Motor neuron (in vitro differentiated cells): ENCODE measurements around the gene POLR2L. TPM values are rescaled to one million over a fixed set of nuclear protein-coding genes. Genes with fewer than 3 reads are reported as not detected.
A peak's percentile ranks its signal among the peaks of the same experiment; 100 is the strongest.

Experiments used
- ATAC-seq, 8 experiments: fragments of 200-7000 bp; cut with Tn5 transposase; replicated peaks in 6 of 8; 2 replicates each; pipeline ENCODE4 v1.8.0; 2021; ENCODE audit warnings: mild to moderate bottlenecking in 8 of 8, moderate library complexity in 8 of 8
- H3K27ac ChIP-seq, 2 donors: fragments of 250-450 bp; sonication (Bioruptor Pico); 2 replicates each; pipeline ENCODE4 v1.9.0; 2021; ENCODE audit warnings: antibody characterized with exemption in 2 of 2, mild to moderate bottlenecking in 2 of 2, moderate library complexity in 1 of 2
- H3K4me1 ChIP-seq, 2 donors: fragments of 250-450 bp; sonication (Bioruptor Pico); replicated peaks in 1 of 2; 2 replicates each; pipeline ENCODE4 v1.6.1; 2021; ENCODE audit warnings: antibody characterized with exemption in 2 of 2, mild to moderate bottlenecking in 2 of 2, moderate library complexity in 1 of 2
- H3K4me3 ChIP-seq, 5 donors: fragments of 250-450 bp; sonication (Bioruptor Pico); 2 replicates each; pipeline ENCODE4 v1.9.0; 2021; ENCODE audit warnings: antibody characterized with exemption in 5 of 5, mild to moderate bottlenecking in 5 of 5, moderate library complexity in 4 of 5
- WGBS, 10 experiments: fragments of 450-650 bp; shearing (Covaris generic); methylation state at CpG; one replicate each; pipeline ENCODE4 v1.0.0; 2022; 5-methylcytosine and 5-hydroxymethylcytosine counted together
- in situ Hi-C, 9 experiments: fragments of 400-800 bp; cut with MboI; loops; one replicate each; pipeline ENCODE4 v1.15.0; 2021; ENCODE audit warnings: low sequenced_read_pairs in 9 of 9, low pct_unique_long_range_greater_than_20kb in 2 of 9; ENCODE audit not compliant: unreplicated experiment in 9 of 9
- total RNA-seq, 8 experiments: library from RNA; unstranded; fragments of 300-600 nt; gene quantifications; 2 replicates each; pipeline versions ENCODE4 v1.2.3 to v1.2.4, GENCODE V29; 2022

POLR2L gene
- total RNA-seq, 8 experiments from 2014 or later = 51.4 to 290 (median 137) TPM

DNA sequence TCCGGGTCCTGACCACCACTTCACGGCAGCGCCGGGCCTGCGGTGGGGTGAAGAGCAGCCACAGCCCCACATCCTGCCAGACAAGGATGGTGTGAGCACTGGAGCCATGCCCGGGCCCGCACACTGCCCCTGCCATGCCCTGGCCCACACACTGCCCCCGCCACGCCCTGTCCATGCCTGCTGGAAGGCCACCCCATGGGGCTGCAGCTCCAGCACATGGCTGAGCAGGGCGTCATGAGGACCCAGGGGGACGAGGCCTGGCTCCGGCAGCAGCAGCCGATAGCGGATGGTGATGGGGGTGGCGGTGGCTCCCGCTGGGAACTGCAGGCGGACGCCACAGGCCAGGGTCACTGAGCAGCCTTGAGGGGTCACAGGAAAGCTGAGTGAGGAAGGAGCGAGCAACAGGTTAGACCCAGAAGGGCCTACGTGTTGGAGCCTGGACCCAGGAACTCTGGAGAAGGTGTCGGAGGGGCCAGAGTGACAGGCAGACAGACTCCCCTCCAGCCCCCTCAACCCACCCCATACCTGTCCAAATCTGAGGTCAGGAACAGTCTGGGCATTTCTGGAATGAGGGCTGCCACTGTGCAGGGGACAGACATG is 40.2 kb downstream of the POLR2L start:
- in situ Hi-C loops = no loop called here
- H3K4me1 ChIP-seq = peaks cover 15 to 20% of the 10 kb centered on the region in 2 donors
- no peak overlapping the region for H3K4me3 ChIP-seq
- H3K27ac ChIP-seq = no peak overlapping the region
- 94 to 100% methylated on average over 1 to 6 of the region's 21 CpGs; no CpG with 5 or more reads in 8 of the 10 experiments for WGBS, 10 experiments
- no peak for ATAC-seq

GRCh38 chr11:801097-801780 is 41.1 kb downstream of the POLR2L start:
- 89 to 93% methylated on average over 3 to 5 of the region's 20 CpGs; no CpG with 5 or more reads in 8 of the 10 experiments for WGBS, 10 experiments
- H3K4me3 ChIP-seq = no peak overlapping the region
- H3K4me1 ChIP-seq = peaks cover 19 to 27% of the 10 kb centered on the region in 2 donors
- no peak overlapping the region for H3K27ac ChIP-seq
- ATAC-seq = no peak
- in situ Hi-C loops = no loop called here

DNA sequence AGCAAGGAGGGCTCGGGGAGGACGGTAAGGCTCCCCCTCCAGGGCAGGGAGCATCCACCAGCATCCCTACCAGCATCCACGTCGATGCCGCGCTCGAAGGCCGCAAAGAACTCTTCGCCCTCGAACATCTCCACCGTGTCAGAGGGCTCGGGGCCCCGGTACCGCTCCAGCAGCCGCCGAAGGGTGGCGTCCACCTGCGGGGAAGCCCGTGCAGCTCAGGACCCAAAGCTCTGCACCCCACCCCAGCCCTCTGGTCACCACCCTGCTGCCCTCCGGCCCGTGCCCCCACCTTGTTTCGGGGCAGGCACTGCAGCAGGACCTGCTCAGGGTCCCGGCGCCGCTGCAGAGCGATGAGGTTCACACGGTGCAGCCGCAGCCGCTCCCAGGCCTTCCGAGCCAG is 41.9 kb downstream of the POLR2L start:
- in situ Hi-C loops = no loop called here
- ATAC-seq = no peak
- WGBS, 10 experiments = no CpG with 5 or more reads among the region's 30 CpGs
- Histone ChIP-seq H3K4me1 (peaks cover 25 to 30% of the 10 kb centered on the region in 2 donors), H3K27ac (no peak overlapping the region), H3K4me3 (no peak overlapping the region)

DNA sequence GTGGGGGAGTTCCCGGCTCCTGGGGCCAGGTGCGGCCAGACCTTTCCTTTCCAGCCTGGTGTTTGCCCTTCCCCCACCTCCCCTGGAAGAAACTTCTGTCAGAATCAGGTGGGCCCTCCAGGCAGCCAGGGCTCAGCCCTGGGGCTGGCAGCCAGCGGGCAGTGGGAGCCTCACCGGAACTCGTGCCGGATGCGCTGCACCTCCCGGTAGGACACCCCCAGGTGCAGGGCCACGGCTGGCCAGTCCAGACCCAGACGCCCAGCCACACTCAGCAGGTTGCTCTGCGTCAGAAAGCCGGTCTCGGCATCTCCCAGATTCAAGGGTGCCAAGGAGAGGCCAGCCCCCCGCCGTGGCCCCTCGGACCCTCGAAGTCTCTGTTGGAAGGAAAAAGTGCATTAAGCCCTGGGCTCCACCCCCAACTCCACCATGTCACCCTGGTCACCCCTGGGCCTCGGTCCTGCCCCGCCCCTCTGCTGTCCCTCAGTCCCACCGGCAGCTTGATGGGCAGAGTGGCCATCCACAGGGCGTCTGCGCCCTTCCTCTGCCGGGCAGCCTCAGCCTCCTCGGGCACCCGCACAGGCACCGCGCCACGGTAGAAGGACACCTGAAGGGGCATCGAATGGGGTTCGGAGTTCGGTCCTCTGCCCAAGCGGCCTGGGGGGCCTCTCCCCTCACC is 42.5 kb downstream of the POLR2L start:
- no CpG with 5 or more reads among the region's 32 CpGs for WGBS, 10 experiments
- in situ Hi-C loops = no loop called here
- Histone ChIP-seq H3K27ac (no peak overlapping the region), H3K4me1 (peaks cover 31 to 36% of the 10 kb centered on the region in 2 donors), H3K4me3 (no peak overlapping the region)
- no peak for ATAC-seq

DNA sequence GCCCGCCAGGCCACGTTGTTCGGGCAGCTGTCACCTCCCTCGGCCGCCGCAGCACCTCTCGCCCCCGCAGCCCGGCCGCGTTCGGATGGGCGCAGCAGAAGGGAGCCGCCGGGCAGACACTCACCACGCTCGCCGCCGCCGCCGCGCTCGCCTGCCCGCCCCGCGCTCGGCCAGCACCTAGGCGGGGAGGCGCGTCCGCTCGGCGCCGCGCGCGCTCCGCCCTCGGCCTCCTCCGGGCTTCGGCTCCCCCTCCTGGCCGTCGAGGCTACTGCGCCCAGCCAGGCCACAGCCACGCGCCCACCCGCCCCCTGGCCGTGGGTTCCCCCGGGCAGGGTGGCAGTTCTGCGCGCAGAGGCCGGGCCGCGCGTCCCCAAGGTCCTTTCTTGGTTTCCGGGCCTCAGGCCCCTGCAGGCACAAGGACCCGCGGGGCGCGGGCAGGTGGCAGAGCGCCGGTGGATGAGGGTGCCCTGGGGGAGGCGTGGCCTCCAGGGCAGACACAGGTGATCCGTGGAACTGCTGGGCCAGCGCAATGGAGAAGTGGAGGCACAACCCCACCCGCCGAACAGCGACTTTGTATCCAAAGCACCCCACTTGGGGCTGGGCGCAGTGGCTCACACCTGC is 44.1 kb downstream of the POLR2L start, which contains the start of gene SLC25A22:
TSS of gene SLC25A22 (minus strand) at position 189 of the 621 bp plus-strand sequence. CDS start 3,275 bp downstream, outside the sequence.
- Histone ChIP-seq H3K4me3 (peak within 1 kb of the TSS; percentile 54 to 79 (median 61)), H3K27ac (peak within 1 kb of the TSS; percentile 95 to 97), H3K4me1 (peaks cover 23 to 28% of the 10 kb centered on the region in 2 donors)
- ATAC-seq = peak; percentile 31 to 64 (median 39)
- WGBS, 10 experiments = 0 to 11% (median 3%) methylated on average over 1 to 5 of the region's 69 CpGs; no CpG with 5 or more reads in 7 of the 10 experiments
- in situ Hi-C loops = no loop called here

GRCh38 chr11:797296-798092 is 44.8 kb downstream of the POLR2L start:
- ATAC-seq = peak; percentile 40 to 76 (median 68)
- H3K4me3 ChIP-seq = peak overlapping the region; percentile 54 to 79 (median 61)
- in situ Hi-C loops = no loop called here
- peaks cover 23 to 28% of the 10 kb centered on the region in 2 donors for H3K4me1 ChIP-seq
- H3K27ac ChIP-seq = peak overlapping the region; percentile 95 to 97
- WGBS, 10 experiments = 0% methylated on average over 3 to 7 of the region's 57 CpGs; no CpG with 5 or more reads in 6 of the 10 experiments

GRCh38 chr11:796565-797295 is 45.6 kb downstream of the POLR2L start:
- peak in 5 of 8 experiments; percentile 0 to 2 (median 0) for ATAC-seq
- H3K27ac ChIP-seq = peak overlapping the region; percentile 95 to 97
- in situ Hi-C loops = no loop called here
- 0 to 20% (median 6%) methylated on average over 1 to 6 of the region's 18 CpGs; no CpG with 5 or more reads in 7 of the 10 experiments for whole genome bisulfite sequencing, 10 experiments
- H3K4me3 ChIP-seq = peak overlapping the region; percentile 54 to 79 (median 61)
- H3K4me1 ChIP-seq = peaks cover 23 to 28% of the 10 kb centered on the region in 2 donors

GRCh38 chr11:795634-796564 is 46.4 kb downstream of the POLR2L start:
- Histone ChIP-seq H3K27ac (peak overlapping the region; percentile 95 to 97), H3K4me3 (peak overlapping the region; percentile 54 to 79 (median 61)), H3K4me1 (peaks cover 23 to 30% of the 10 kb centered on the region in 2 donors)
- peak; percentile 35 to 58 (median 42) for ATAC-seq
- in situ Hi-C loops = no loop called here
- no CpG with 5 or more reads among the region's 26 CpGs for WGBS, 10 experiments

- peak overlapping the region; percentile 54 to 79 (median 61) for H3K4me3 ChIP-seq
- H3K4me1 ChIP-seq = peaks cover 23 to 39% of the 10 kb centered on the region in 2 donors
- peak overlapping the region; percentile 95 to 97 for H3K27ac ChIP-seq
- in situ Hi-C loops = no loop called here
- ATAC-seq = peak in 1 of 8 experiments; percentile 2
- 100% methylated on average over 2 of the region's 38 CpGs; no CpG with 5 or more reads in 9 of the 10 experiments for whole genome bisulfite sequencing, 10 experiments
These were observed 47.3 kb downstream of the POLR2L start for GRCh38 chr11:794766-795633.

GRCh38 chr11:794013-794765 is 48.1 kb downstream of the POLR2L start:
- no peak for ATAC-seq
- in situ Hi-C loops = no loop called here
- H3K27ac ChIP-seq = no peak overlapping the region
- H3K4me1 ChIP-seq = peaks cover 26 to 47% of the 10 kb centered on the region in 2 donors
- WGBS, 10 experiments = 80 to 88% (median 81%) methylated on average over 4 to 5 of the region's 31 CpGs; no CpG with 5 or more reads in 7 of the 10 experiments
- no peak overlapping the region for H3K4me3 ChIP-seq
